Adrenal gland (tissue), 5 donors: ENCODE measurements around the gene KIF1A.

Experiments used
- CTCF ChIP-seq, 6 experiments: fragments of 450-650 bp in 4 of 6; fragments of 200-600 bp in 2 of 6; sonication (generic) in 1 of 6; IDR thresholded peaks; 1 replicate in 5 of 6; 2 replicates in 1 of 6; pipeline versions ENCODE4 v1.5.1 to v1.8.0; 2016 to 2021; ENCODE audit warnings: antibody characterized with exemption in 6 of 6, mild to moderate bottlenecking in 2 of 6, moderate library complexity in 1 of 6
- POLR2A ChIP-seq, 2 donors: fragments of 450-650 bp; IDR thresholded peaks; one replicate each; pipeline ENCODE4 v1.6.1; 2017; ENCODE audit warnings: antibody characterized with exemption in 2 of 2, mild to moderate bottlenecking in 2 of 2, moderate library complexity in 1 of 2
- donor health status: DM: no; HTN: no; CAD: no.

DNA sequence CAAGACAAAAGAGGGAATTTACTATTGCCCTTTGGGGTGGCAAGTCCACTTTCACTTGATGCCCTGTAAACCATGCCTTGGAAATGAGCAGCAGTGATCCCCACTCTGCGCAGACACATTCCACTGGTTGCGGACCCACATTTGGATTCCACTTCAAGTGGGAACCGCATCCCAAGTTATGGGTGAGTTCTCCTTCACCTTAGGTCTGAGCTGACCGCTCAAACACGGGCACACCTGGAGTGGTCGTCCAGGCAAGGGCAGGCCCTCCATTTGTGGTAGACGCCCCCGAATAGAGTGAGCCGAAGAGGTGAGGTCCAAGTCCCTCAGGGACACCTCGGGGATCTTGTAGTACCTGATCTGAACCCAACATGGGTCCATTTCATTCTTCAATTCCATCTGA lies 38.9 kb upstream of the KIF1A start:
- TF ChIP-seq CTCF (IDR thresholded peaks at IDR 0.05) (no peak), POLR2A (IDR thresholded peaks at IDR 0.05) (no peak)
